Measurements from ENCODE around the gene SLBP.

Gene SLBP

DNA sequence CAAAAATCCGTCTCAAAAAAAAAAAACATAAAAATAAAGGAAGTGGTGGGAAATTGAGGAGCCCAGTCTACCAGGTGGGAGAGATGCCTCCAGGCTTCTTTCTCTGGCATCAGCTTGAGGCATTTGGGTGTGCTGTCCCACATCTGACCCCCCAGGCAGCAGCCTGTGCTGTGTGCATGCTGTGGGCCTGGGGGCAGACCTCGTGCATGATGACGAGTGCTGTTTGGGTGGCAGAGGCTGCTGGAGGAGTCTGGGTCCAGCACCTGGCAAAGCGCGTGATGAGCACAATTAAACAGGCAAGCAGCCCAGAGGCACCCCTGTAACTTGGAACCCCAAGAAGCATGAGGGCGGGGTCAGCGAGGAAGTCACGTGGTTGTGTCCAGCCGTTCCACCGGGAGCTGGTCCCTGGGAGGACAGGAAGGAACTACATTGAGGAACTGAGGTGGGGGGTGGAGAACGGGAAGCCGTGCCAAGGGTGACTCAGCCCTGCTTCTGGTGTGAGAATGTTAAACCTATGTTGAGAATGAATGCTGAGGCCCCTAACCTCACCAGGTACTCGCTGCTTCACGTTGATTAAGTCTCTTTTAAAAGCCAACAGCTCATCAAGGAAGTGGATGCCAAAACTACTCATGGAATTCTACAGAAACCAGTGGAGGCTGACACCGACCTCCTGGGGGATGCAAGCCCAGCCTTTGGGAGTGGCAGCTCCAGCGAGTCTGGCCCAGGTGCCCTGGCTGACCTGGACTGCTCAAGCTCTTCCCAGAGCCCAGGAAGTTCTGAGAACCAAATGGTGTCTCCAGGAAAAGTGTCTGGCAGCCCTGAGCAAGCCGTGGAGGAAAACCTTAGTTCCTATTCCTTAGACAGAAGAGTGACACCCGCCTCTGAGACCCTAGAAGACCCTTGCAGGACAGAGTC is 15.3 kb upstream of the SLBP start (continued):
- TF ChIP-seq, protein P1, sequence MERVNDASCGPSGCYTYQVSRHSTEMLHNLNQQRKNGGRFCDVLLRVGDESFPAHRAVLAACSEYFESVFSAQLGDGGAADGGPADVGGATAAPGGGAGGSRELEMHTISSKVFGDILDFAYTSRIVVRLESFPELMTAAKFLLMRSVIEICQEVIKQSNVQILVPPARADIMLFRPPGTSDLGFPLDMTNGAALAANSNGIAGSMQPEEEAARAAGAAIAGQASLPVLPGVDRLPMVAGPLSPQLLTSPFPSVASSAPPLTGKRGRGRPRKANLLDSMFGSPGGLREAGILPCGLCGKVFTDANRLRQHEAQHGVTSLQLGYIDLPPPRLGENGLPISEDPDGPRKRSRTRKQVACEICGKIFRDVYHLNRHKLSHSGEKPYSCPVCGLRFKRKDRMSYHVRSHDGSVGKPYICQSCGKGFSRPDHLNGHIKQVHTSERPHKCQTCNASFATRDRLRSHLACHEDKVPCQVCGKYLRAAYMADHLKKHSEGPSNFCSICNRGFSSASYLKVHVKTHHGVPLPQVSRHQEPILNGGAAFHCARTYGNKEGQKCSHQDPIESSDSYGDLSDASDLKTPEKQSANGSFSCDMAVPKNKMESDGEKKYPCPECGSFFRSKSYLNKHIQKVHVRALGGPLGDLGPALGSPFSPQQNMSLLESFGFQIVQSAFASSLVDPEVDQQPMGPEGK (CRISPR knock-in tag; IDR thresholded peaks at IDR 0.05; ENCODE audit: borderline replicate concordance): no peak

DNA sequence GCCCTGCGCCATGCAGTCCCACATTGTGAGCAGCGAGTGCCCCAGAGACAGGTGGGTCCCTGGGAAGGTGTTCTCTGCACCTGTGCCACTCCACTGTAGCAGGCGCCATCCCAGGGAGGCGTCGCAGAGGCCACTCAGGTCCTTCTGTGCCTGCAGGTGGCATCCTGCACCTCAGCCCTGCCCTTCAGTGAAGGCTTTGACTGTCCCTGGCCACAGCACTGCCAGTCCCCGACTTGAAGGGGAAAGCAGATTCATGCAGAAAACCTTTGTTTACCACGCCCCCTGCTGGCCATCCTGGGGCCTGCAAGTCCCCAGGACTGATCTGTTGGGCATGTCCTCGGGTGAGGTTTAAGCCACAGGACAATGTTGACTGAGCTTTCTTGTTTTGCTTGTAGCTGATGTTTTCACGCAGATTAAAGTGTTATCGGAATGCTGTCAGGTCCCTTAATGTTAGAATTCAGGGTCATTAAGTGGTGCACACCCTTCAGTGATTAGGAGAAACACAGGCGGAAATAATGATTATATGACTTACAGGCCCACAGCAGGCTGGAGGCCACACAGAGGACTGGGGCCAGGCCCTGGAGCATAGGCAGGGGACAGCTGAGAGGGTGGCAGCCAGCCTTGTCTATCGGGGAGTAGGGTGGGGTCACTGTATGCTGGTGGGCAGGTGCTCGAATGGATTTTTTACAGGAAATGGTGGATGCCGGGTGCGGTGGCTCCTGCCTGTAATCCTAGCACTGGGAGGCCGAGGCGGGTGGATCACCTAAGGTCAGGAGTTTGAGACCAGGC is 14.2 kb upstream of the SLBP start:
- TF ChIP-seq, protein P2, sequence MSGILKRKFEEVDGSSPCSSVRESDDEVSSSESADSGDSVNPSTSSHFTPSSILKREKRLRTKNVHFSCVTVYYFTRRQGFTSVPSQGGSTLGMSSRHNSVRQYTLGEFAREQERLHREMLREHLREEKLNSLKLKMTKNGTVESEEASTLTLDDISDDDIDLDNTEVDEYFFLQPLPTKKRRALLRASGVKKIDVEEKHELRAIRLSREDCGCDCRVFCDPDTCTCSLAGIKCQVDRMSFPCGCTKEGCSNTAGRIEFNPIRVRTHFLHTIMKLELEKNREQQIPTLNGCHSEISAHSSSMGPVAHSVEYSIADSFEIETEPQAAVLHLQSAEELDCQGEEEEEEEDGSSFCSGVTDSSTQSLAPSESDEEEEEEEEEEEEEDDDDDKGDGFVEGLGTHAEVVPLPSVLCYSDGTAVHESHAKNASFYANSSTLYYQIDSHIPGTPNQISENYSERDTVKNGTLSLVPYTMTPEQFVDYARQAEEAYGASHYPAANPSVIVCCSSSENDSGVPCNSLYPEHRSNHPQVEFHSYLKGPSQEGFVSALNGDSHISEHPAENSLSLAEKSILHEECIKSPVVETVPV (CRISPR knock-in tag; IDR thresholded peaks at IDR 0.05): no peak
- TF ChIP-seq ZNF8 (CRISPR knock-in tag; IDR thresholded peaks at IDR 0.05) (no peak), TOX (CRISPR knock-in tag; IDR thresholded peaks at IDR 0.05; ENCODE audit: borderline replicate concordance) (no peak), OSR1 (CRISPR knock-in tag; IDR thresholded peaks at IDR 0.05) (no peak), ARNTL (CRISPR knock-in tag; IDR thresholded peaks at IDR 0.05; ENCODE audit: borderline replicate concordance, low read depth) (no peak), ESRRG (CRISPR knock-in tag; IDR thresholded peaks at IDR 0.05) (no peak), ZFP3 (CRISPR knock-in tag; IDR thresholded peaks at IDR 0.05) (no peak), ISL1 (CRISPR knock-in tag; IDR thresholded peaks at IDR 0.05) (no peak), GLIS3 (CRISPR knock-in tag; IDR thresholded peaks at IDR 0.05) (no peak), RARB (CRISPR knock-in tag; IDR thresholded peaks at IDR 0.05) (no peak), TCF4 (CRISPR knock-in tag; IDR thresholded peaks at IDR 0.05; ENCODE audit: borderline replicate concordance) (no peak), ZC3H10 (CRISPR knock-in tag; IDR thresholded peaks at IDR 0.05) (no peak)
- TF ChIP-seq, protein P3, sequence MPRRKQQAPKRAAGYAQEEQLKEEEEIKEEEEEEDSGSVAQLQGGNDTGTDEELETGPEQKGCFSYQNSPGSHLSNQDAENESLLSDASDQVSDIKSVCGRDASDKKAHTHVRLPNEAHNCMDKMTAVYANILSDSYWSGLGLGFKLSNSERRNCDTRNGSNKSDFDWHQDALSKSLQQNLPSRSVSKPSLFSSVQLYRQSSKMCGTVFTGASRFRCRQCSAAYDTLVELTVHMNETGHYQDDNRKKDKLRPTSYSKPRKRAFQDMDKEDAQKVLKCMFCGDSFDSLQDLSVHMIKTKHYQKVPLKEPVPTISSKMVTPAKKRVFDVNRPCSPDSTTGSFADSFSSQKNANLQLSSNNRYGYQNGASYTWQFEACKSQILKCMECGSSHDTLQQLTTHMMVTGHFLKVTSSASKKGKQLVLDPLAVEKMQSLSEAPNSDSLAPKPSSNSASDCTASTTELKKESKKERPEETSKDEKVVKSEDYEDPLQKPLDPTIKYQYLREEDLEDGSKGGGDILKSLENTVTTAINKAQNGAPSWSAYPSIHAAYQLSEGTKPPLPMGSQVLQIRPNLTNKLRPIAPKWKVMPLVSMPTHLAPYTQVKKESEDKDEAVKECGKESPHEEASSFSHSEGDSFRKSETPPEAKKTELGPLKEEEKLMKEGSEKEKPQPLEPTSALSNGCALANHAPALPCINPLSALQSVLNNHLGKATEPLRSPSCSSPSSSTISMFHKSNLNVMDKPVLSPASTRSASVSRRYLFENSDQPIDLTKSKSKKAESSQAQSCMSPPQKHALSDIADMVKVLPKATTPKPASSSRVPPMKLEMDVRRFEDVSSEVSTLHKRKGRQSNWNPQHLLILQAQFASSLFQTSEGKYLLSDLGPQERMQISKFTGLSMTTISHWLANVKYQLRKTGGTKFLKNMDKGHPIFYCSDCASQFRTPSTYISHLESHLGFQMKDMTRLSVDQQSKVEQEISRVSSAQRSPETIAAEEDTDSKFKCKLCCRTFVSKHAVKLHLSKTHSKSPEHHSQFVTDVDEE (CRISPR knock-in tag; IDR thresholded peaks at IDR 0.05): no peak
- TF ChIP-seq, protein P1 (CRISPR knock-in tag; IDR thresholded peaks at IDR 0.05; ENCODE audit: borderline replicate concordance): no peak
- TF ChIP-seq, protein P4, sequence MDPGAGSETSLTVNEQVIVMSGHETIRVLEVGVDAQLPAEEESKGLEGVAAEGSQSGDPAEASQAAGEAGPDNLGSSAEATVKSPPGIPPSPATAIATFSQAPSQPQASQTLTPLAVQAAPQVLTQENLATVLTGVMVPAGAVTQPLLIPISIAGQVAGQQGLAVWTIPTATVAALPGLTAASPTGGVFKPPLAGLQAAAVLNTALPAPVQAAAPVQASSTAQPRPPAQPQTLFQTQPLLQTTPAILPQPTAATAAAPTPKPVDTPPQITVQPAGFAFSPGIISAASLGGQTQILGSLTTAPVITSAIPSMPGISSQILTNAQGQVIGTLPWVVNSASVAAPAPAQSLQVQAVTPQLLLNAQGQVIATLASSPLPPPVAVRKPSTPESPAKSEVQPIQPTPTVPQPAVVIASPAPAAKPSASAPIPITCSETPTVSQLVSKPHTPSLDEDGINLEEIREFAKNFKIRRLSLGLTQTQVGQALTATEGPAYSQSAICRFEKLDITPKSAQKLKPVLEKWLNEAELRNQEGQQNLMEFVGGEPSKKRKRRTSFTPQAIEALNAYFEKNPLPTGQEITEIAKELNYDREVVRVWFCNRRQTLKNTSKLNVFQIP (CRISPR knock-in tag; IDR thresholded peaks at IDR 0.05; ENCODE audit: borderline replicate concordance, low read depth): no peak
- ATAC-seq: peak; percentile 70

DNA sequence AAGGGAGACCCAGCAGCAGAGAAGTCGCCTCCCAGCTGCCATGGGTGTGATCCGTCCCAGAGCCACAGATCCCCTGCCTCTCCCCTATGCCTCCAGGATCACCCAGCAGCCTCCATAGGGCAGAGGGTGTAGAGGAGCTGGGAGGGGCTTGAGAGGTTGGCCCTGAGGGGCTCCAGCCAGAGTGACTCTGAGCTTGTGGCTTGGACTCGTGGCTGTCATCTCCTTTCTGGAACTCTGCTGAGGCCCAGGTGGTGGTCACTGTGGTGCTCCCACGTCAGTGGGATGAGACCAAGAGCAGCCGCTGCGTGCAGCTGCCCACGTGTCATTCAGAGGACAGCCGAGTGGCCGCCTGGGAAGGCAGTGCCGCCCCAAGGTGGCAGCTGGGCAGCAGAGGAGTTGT is 13.4 kb upstream of the SLBP start:
- no peak for ATAC-seq
- no peak for TF ChIP-seq SNAI2 (CRISPR knock-in tag; IDR thresholded peaks at IDR 0.05)
- no peak for TF ChIP-seq ZFP3 (CRISPR knock-in tag; IDR thresholded peaks at IDR 0.05)
- TF ChIP-seq, protein P5, sequence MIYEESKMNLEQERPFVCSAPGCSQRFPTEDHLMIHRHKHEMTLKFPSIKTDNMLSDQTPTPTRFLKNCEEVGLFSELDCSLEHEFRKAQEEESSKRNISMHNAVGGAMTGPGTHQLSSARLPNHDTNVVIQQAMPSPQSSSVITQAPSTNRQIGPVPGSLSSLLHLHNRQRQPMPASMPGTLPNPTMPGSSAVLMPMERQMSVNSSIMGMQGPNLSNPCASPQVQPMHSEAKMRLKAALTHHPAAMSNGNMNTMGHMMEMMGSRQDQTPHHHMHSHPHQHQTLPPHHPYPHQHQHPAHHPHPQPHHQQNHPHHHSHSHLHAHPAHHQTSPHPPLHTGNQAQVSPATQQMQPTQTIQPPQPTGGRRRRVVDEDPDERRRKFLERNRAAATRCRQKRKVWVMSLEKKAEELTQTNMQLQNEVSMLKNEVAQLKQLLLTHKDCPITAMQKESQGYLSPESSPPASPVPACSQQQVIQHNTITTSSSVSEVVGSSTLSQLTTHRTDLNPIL (CRISPR knock-in tag; IDR thresholded peaks at IDR 0.05; ENCODE audit: low read depth): no peak
- TF ChIP-seq CSDC2 (CRISPR knock-in tag; IDR thresholded peaks at IDR 0.05): no peak
- TF ChIP-seq OSR1 (CRISPR knock-in tag; IDR thresholded peaks at IDR 0.05): no peak
- TF ChIP-seq PPARA (CRISPR knock-in tag; IDR thresholded peaks at IDR 0.05; ENCODE audit: borderline replicate concordance): no peak
- TF ChIP-seq, protein P2 (CRISPR knock-in tag; IDR thresholded peaks at IDR 0.05): no peak
- no peak for TF ChIP-seq ZNF70 (CRISPR knock-in tag; IDR thresholded peaks at IDR 0.05)
- no peak for TF ChIP-seq ZNF565 (CRISPR knock-in tag; conservative IDR thresholded peaks at IDR 0.05; ENCODE audit: low read depth)
- TF ChIP-seq ARNTL (CRISPR knock-in tag; IDR thresholded peaks at IDR 0.05; ENCODE audit: borderline replicate concordance, low read depth): no peak
- no peak for TF ChIP-seq ESRRG (CRISPR knock-in tag; IDR thresholded peaks at IDR 0.05)
- TF ChIP-seq BACH2 (CRISPR knock-in tag; IDR thresholded peaks at IDR 0.05; ENCODE audit: borderline replicate concordance): no peak
